Stimulated activated CD4-positive, alpha-beta T cell treated with anti-CD3 and anti-CD28 coated beads, Interleukin-2, amount 100 ng/mL, for 24 hours (primary cell): Measurements from ENCODE around the gene CHIC2.

Source experiments
- DNase-seq, 2 donors: peaks; one replicate each; pipeline ENCODE4 v3.0.0-alpha.2; 2020

CHIC2 gene

DNA sequence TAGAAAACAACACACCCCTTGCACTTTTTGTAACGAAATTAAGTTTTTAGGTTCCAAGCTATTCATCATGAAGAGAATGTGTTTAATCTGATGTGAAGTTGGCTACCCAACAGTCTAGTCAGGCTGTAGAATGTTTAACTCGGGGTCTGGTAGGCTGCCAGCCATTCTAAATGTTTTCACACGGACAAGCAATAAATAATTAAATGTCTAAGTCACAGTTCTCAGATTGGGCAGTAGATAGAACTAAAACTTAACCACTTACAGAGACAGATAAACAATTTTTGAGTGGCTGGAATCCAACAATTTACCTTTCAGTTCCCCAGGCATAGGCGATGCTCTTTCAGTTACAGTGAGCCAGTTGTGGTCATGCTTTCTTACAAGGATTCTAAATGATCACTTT is 66.5 kb downstream of the CHIC2 start:
- no peak for DNase-seq

DNA sequence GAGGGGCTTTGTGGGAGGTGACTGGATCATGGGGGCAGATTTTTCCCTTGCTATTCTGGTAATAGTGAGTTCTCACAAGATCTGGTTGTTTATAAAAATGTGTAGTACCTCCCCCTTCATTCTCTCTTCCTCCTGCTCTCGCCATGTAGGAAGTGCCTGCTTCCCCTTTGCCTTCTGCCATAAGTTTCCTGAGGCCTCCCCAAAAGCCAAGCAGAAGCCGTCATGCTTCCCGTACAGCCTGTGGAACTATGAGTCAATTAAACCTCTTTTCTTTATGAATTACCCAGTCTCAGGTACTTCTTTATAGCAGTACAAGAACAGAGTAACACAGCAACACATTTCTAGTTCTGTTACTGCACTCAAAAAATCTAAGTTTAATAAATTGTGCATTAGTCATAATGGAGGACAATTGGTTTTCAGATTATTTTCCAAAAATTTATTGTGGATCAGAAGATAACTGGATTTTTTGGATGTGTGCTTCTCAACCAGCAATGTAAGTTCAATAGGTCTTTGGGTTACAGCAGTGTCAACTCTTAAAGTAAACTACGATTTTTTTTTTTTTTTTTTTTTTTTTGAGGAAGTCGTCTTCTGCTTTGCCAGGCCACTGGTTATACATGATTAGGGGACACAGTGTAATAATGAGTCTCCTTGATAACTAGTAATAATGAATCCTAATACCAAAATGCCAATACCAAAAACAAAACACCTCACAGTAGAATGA is 69.9 kb downstream of the CHIC2 start:
- DNase-seq: no peak

DNA sequence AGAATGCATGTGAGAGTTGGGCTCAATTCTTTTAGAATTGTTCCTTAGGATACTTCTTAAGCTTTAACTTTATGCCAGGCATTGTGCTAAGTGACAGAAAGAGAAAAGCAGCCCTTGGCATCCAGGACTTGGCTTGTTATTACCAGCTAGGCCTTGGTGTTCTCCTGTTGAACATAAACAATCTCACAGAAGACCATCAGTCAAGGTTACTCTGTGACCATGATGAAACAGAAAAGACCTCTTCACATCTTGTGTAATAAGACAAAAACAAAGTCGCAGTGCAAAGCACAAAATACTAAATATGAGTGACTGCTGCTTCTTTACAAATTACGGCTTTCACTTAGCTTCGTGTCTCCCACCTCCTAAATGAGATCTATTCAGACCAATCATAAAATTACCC is 71.6 kb downstream of the CHIC2 start:
- no peak for DNase-seq

DNA sequence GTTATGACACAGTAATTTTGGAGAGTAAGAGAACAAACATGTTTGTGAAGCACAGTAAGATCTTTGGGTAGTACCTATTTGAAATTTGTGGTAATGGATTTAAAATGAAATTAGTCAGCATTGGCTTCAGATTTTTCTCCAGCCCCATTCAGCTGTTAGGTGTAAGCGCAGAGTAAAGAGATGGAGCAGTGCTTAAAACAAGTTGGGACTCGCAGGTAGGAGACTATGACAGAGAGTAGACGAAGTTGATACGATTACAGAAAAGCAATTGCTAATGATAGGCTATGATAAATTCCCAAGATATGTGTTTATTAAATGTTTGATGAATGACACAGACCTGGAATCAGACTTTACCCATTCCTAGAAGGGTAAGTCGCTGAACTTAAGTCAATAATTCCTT is 72.6 kb downstream of the CHIC2 start:
- no peak for DNase-seq

DNA sequence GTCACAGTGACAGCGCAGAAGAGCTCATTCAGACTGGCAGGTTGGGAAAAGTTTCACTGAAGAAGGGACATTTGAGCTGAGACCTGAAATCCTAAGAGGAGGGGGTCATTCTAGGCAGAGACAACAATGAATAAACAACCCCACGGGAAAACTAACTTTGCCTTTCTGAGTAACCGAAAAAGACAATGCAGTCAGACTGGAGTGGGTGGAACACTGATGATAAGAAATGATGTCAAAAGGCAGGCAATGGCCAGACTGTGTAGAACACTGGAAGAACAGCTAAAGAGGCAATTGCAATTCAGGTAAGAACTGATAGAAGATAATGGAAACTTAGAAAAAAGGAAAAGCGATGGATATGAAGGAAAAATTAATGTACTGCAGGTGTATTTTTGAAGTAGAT is 73.8 kb downstream of the CHIC2 start:
- no peak for DNase-seq

DNA sequence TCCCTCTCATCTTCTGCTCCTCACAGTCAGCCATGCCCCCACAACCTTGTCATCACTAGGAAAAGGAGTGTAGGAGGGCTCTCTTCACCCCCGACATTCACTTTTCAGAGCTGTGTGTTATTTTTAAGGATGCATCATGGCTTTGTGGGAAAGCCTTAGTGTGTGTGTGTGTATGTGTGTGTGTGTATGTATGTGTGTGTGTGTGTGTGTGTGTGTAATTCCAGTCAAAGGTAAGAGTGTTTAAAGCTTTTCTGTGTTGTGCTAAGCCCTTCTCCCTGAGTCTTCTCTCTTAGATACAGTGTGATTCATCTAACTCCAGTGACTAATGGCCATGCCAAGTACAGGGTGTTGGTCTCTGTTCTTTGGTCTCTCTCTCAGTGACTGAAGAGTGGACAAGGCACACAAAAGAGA is 76.6 kb downstream of the CHIC2 start:
- DNase-seq: no peak

DNA sequence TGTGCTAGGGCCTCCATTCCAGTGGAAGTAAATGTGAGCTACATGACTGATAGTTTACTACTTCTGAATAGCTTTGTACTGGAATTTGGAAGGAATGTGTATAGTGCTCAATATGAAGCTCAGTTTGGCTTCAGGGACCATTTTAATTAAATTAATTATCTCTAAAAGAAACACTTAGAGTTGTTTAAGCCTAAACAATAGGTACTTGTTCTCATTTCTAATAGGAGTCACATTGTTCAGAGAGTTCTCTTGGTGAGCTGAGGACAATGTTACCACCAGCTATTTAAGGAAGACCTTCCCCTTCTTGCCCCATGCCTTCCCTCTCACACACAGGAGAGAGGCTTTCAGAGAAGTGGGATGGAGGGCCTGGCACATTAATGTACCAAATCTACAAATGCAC is 78.3 kb downstream of the CHIC2 start:
- DNase-seq: no peak

DNA sequence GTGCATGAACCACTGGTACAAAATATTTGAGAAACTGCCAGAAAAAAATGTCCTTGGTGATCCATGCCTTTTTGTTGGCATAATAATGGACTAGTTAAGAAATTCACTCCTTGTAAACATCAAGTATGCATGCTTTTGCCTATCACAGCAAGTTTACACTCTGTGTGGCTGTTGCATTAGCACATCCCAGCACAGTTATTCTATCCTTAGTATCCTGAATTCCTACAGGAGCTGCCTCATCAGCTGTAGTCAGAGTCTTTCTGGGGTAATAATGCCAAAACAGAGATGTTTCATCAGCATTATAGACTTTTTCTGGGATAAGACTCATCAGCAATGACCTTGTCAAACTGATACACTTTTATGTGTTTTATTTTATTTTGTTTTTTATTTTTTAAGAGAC is 82.8 kb downstream of the CHIC2 start:
- no peak for DNase-seq

DNA sequence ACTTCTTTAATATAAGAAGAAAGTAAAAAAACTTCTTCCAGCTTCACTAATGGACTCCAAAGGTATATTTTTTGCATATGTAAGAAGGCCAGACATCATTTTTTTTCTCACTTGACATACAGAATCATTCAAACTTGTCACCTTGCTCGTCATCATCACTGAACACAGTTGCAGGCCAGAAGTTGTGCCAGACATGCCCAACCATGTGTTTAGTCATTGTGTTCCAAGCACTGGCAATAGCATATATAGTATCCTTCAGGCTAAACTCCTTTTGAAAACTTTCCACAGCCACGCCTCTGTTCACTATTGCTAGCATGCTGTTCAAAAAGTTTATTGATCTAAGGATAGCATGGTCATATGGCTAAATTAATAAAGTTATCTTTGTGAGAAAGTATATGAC is 83.3 kb downstream of the CHIC2 start:
- DNase-seq: no peak

DNA sequence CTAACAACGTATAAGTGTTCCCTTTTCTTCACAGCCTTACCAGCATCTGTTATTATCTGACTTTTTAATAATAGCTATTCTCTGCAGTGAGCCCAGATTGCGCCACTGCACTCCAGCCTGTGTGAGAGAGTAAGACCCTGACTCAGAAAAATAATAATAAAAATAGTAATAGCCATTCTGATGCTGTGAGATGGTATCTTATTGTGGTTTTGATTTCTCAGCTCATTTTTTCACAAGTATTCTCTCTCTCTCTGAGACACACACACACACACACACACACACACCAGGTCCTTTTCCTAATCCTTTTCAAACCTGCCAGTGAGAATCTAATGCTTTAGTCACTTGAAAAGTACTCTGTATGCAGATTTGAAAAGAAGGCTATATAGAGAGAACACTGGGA is 89.8 kb downstream of the CHIC2 start:
- no peak for DNase-seq

DNA sequence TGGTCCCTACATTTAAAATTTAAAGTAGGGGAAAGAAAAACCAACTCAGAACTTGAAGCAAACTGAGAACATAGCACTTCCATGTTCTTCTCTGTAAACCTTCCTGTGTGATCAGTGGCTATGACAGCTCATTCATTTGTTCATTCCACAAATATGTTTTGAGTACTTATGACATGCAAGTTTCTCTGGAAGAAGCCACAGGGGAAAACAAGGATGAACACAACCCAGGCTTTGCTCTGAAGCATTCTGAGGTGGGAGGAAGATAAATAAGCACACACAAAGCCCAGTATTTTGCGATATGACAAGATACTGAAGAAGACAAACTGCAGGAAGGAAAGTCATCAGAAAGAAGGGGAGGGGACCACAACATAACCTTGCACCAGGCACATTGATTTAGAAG is 96.4 kb downstream of the CHIC2 start:
- no peak for DNase-seq

DNA sequence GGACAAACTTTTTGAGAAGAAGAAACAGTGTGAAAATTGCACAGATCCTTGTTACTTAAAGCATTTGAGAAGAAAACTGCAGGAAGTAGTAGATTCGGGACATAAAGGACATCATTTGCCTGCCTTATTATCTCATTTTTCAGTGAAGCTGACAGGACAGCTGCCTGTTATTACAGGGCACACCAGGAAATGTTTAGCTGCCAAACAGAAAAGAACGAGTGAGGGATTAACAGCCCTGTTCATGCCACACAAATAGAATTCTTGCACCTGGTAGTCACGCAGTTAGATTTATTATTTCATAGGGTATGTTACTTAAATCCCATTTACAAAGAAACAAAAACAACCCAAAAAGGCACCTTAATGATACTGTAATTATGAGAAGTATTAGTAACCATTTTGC is 100.6 kb downstream of the CHIC2 start:
- no peak for DNase-seq

DNA sequence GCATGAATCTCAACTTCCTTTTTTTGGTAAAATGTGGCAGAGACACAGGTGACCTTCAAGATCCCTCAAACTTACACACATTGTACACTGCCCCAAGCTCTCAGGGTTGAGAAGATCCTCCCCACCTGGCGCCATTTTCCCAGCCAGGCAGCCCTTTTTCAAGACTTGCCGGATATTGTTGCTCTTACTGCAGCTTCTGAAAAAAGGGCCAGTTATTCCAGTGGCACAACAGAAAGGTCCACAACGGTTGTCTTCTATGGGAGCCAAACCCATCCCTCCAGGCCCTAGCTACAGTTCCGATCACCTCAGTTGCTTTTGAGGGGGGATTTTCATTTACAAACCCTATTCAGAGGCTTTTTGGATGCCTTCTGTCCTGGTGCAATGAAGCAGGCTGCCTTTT is 101.1 kb downstream of the CHIC2 start:
- no peak for DNase-seq

DNA sequence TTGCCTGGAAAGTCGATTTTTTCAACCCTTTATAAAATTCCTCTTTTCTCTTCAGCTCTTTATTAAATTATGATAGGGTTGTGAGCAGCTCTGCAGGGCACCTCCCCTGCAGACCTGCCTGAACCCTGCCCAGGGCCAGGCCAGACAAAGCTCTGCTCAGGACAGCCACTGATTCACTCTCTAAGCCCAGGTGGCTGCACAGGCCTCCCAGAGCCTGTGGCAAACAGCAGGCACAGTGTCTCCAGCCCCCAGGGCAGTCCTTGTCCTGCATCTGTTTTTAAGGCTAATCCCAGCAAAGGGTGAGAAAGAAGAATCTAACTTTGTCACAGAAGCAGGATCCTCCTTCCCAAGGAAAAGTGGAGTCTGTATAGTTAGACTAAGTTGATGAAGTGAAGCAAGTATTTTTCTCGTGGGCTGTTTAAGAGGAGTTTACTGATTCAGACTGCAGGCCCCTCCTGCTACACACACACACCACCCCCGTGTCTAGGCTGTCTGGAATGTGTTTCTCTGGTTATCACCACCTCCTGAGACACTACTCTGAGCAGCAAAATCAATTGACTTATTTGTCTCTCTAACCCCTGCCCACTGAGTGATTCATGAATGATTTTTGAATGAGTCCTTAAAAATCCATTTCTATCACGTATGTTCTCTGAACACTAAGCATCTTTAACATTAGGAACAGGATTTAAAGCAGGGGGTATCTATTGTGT is 101.7 kb downstream of the CHIC2 start:
- no peak for DNase-seq

DNA sequence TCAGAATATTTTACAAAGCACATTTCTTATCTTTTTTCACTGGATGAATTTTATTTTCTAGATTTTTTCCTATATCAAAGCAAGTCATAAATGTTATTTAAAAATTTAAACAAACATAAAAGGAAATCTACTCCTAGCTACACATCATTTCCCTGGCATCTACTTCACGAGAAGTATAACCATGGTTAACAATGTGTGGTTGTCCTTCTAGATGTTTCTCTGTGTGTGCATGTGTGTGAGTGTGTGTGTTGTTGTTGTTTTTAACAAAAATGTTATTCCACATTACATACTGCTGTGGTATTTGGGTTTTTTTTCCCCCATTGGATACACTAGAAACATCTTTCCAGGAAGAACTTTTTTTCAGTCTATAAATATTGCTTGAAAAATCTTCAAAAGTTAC is 103.1 kb downstream of the CHIC2 start:
- no peak for DNase-seq

DNA sequence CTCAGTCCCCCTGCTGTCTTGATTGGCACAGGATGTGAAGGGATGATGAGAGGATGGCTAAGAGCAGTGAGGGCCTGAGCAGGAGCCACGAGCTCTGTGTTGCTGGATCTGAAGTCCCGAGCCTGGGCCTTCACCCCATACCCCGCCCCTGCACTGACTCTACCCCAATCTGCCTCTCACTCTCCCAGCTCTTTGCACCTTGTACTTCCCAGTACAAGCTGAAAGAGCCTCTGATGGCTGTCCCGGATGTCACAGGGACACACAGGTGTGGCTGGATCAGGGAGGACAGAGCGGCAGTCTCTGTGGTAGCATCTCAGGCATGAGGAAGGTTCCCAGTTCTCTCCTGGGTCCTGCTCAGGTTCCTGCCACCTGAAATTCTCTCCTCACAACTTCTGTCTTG is 103.6 kb downstream of the CHIC2 start:
- DNase-seq: no peak
